IPS DF 4.7 (cell line): Measurements from ENCODE around the gene DIS3L2.
"Not testable (repeated sequence)": the region's sequence is repeated elsewhere in the genome, so short reads cannot be mapped to it uniquely, and the experiment has no call there.

Source experiments
- DNase-seq: peaks from one replicate; pipeline ENCODE4 v3.0.0-alpha.2; 2013; ENCODE audit warnings: low spot score; ENCODE audit errors: extremely low read depth

Gene DIS3L2

DNA sequence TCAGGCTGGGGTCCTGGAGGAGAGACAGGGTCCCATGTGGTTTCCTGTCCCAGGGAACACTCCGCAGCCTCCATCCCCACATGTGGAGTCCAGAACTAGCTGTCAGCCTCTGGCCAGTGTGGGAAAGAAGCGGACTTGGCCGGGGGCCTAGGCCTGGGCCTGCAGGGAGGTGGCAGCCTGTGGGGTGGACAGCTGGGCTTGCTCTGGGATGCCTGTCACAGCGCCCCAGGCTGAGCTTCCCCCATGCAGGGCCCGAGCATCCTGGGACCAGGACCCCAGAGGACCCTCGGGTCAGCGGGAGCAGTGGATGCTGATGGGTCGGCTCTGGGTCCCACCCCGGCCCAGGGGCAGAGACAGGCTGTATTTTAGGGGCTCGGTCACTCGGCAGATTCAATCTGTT lies 369.5 kb downstream of the DIS3L2 start:
- DNase-seq = not testable (repeated sequence)

DNA sequence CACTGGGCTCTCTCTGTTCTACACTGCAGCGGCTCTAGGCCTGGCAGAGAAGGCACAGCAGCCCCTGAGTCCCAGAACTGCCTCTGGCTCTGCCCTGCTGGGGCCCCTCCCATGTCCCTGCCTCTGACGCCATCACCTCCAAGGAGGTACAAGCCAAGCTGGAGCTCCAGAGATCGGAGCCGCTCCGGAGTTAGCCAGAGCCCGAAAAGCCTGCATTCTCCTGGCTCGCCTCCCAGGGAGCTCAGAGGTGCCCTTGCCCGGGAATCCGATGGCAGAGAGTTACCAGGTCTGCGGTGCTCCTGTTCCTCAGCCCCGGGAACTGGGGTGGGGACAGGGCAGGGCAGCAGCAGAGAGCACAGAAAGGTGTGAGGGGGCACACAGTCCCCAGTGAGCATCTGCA lies 370.1 kb downstream of the DIS3L2 start:
- not testable (repeated sequence) for DNase-seq

DNA sequence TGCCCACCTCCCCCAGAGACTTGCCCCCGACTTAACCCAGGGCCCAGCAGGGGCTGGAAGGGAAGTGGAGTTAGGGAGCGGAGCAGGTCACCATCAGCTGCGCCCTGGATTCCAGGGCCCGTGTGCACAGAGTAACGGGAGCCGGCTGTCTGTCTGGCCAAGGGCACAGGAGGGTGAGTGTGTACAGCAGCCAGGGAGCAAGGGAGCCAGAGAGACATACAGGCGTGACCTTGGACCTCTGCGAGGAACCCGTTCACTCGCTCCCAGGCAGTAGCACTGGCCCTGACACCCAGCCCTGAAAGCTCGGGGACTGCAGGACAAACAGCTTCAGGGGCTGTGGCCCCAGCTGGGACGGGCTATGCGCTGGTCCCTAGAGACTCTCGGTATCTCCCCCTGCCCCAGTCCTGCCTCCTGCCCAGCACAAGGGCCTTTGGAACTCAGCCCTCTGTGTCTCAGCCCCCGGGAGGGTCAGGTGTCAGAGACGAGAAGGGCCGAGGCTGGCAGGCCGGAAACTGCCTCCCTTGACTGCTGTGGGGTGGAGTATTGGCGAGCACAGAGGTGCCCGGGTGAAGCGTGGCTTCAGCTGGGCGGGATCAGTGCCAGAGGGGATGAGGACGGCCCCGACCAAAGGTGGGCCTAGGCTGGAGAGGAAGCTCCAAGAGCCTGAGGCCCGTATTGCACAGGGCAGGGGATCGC lies 370.9 kb downstream of the DIS3L2 start:
- not testable (repeated sequence) for DNase-seq

DNA sequence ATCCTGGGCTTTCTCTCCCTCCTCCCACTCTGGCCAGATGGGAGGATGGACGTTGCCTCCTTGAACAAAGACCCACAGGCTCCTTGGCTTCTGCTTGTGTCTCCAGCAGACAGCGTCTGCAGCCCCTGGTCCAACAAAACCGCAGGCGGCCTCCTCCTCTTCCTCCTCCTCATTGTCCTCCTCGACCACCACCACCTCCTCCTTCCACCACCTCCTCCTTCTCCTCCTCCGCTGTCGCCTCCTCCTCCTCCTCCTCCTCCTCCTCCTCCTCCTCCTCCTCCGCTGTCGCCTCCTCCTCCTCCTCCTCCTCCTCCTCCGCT lies 371.4 kb downstream of the DIS3L2 start:
- no peak for DNase-seq

DNA sequence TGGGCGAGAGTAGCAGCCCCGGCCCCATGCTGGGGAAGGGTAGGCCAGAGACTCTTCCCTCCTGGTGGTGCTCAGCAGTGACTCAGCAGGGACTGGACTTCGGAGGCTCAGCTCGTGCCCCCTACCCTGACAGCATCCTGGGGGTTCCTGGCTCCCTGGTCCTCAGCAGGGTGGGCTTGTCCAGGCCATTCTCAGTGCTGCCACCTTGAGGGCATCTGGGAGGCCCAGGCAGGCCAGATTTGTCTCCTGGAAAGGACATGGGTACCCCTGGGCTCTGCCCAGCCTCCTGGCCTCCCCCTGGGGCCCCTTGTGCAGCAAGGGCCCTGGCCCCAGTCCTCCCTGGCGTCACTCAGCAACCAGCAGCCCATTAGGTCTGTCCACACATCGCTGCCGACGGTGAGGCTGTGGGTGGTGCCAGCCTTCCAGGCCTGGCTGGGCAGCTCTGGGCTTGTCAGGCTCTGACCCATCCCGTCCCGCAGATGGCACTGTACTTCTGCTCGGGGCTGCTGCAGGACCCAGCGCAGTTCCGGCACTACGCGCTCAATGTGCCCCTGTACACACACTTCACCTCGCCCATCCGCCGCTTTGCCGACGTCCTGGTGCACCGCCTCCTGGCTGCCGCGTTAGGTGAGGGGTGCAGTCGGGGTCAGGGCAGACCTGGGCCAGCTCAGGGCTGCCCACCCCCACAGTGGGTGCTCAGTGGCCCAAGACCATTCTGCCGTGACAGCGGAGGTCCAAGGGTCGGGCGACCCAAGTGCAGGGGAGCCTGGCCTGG lies 372.0 kb downstream of the DIS3L2 start:
- DNase-seq = no peak

DNA sequence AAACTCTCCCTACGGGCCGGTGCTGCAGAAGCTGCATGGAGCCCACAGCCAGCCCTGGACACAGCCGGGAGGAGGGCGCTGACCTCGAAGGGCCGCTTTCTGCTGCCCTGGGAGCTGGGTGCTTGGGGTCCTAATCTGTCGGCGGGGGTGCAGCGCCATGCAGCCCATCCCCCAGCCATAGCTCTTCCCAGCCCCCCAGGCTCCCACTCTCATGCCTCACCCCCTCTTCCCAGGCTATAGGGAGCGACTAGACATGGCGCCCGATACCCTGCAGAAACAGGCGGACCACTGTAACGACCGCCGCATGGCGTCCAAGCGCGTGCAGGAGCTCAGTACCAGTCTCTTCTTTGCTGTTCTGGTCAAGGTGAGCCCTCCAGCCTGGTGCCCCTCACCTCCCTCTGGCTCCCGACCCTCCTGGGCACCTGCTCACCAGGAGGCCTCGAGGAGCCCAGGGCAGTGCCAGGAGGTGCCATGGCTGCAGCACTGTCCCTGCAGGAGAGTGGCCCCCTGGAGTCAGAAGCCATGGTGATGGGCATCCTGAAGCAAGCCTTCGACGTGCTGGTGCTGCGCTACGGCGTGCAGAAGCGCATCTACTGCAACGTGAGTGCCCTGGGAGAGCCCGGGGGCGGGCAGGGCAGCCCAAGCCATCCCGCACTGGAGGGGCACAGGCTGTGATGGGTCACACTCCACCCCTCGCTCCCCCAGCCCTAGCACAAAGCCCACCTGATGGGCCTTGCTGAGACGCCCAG lies 372.8 kb downstream of the DIS3L2 start:
- DNase-seq = not testable (repeated sequence)

DNA sequence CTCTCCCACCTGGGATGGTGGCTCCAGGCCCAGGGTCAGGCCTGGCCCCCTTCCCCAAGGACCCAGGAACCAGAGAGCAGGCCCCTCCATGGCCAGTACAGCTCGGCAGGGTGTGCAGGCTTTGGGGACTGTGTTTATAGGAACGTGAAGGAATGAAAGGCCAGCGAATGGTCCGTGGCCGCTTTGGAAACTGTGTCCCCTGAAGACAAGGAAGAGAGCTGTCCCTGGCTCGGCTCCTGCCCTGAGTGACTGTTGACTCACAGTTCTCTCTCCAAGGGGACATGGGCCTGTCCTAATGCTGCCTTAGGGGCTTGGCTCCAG lies 373.3 kb downstream of the DIS3L2 start:
- DNase-seq = not testable (repeated sequence)

DNA sequence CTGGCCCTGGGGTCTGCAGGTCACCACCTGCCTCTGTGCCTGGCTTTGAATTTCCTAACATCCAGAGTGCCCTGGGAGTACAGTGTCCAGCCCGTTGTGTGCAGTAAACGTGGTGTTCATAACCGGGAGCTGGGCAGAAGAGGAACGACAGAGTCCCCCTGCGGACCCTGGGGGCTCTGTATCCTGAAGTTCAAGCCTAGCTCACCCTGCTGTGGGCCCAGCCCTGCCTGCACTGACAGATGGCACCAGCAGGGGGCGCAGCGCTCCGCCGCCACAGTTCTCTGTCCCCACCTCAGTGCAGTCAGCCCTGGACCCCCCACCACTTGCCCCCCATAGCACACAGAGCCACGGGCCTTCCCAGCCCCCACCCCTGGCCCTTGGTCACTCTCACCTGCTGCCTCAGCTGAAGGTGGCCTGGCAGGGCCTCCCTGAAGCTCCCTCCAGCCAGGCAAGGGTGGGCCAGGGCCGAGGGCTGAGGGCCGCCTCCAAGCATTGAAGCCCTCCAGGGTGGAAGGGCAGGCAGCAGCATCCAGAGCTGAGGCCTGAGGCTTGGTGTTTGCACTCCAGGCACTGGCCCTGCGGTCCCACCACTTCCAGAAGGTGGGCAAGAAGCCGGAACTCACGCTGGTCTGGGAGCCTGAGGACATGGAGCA lies 373.8 kb downstream of the DIS3L2 start:
- DNase-seq = not testable (repeated sequence)

DNA sequence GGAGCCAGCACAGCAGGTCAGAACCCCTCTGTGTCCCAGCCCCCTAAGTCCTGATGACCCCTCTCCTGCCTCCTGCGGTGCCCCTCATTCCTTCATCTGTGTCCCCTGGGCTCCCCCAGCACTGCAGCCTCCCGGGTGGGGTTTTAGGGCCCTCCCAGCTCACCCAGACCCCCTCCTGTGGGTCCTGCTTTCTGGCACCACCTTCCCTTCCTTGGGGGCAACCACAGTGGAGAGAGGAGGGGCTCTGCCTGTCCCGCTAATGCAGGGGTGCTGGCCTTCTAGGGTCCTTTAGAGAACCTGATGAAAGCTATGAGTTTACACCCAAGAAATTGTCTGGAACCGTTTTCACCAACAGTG lies 374.3 kb downstream of the DIS3L2 start:
- DNase-seq = no peak

DNA sequence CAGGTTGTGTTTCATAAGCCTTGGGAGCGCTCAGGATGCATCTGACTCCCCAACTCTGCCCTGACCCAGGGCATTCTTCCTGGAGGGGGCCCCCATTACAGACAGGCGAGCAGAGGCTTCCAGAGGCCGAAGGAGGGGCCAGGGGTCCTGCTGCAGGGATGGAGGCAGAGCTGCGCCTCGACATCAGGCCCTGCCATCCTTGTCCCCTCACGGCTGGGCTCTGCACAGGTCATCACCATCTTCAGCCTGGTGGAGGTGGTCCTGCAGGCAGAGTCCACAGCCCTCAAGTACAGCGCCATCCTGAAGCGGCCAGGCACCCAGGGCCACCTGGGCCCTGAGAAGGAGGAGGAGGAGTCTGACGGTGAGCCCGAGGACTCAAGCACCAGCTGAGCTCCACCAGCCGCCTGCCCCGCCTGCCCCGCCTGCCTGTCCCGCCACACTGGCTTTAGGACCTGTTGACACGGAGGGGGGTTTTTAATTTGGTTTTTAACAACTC lies 374.8 kb downstream of the DIS3L2 start:
- DNase-seq = no peak

DNA sequence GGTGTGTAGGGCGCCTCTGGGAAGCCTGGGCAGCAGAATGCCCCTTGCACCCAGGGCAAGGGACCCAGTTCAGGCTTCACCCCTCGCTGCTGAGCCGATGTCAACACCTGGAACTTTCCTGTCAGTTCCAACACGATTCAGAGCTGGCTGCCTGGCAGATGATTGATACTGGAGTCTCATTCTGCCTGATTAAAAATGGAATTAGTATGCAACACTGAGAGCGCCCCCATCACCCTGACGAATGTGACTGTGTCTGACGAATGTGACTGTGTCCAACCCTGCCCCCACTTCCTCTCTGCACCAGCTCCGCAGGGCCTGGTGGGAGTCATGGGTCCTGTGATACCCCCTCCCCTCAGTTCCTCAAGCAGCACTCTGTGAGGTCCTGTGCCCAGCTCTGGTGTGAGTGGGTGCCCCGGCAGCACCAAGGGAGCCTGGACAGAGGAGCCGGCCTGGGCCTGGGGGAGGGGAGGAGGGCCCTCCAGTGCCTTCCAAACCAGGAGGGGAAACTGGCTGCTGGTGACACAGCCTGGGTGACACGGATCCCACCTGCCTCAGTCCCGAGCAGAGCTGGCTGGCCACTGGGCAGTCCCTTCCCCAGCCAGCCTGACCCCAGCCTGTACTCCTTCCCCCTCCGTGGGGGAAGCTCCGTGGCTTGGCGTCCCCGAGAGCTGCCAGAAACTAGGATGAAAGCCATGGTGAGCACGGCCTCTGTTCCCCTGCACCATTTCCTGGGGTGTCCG lies 375.6 kb downstream of the DIS3L2 start:
- no peak for DNase-seq

DNA sequence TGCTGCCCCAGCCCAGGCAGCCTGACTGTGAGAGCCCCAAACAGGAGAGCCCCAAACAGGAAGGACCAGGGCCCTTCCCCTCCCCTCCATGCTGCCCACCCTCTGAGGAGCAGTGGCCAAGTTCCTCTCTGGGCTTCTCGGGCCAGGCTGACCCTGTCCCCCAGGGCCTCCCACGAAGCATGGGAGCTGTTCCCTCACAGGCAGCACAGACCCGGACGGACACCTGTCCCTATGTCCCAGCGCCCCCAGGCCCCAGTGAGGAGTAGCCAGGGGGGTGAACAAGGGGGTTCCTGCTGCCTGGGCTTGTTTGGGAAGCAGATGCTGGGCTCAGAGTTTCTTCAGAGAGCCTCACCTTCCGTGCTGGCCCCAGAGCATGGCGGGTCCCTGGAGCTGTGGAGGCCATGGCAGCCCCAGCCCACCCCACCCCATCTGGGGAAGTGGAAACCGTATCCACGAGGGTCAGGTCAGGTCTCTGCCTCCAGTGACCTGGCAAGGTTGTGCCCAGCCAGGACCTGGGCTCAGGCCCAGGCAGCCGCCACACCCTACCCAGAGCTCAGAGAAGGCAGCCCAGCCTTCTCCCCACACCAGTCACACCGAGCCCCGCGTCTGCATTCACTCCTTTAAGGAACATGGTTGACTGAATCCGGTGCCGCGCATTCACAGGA lies 376.7 kb downstream of the DIS3L2 start:
- DNase-seq = not testable (repeated sequence)

DNA sequence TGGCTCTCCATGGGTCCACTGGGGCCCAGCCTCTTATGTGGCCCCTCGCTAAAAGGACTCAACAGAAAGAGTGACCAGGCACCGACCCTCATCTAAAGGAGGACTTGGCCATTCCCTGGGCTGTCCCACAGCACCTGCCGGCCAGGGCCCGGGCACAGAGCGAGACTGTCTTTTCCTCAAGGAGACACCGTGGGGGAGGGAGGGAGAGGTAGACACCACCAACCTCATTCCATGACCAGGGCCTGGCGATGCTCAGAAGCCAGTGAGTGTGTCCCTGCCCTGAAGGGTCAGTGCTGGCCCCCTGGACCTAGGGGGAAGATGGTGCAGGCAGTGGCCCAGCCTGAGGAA lies 377.2 kb downstream of the DIS3L2 start:
- no peak for DNase-seq

DNA sequence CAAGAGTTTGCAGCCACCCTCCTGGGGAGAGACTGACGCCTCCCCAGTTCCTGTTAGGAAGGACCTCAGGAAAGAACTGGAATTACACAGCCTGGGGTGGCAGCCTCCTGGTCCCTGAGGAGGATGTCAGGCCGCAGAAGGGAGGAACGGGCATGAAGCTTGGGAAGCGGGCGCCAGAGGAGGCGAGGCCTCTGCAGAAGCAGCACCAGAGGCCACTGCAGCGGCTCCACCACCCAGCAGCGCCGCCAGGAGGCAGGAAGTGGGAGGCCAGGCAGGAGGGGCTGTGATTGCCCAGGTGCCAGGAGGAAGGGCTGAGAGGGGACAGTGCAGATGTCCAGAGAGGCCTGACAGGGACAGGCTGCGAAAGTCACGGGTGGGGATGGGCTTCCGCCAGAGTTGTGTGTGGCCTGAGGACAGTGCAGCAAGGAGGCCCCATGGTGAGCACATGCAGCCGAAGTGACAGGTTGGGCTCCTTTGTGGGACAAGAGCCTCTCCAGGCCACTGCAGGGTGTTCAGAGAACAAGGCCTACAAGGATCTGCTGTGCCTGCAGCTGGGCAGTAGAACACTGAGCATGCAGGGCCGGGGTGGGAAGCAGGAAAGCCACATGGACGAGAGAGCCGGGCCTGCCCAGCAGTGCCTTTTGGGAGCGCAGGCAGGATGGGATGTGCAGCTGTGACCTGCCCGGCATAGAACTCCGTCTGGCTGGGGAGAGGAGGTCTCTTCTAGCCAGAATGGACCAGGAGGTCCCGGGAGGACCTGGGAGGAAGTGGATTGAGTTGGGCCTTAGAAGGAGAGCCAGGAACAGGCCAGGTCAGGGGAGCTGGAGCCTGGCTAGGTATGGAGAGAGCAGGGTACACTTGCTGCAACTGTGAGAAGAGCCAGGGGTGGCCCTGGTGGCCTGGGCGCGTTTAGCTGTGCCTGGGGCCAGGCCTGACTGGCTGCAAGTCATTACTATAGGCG lies 377.9 kb downstream of the DIS3L2 start:
- DNase-seq = no peak

DNA sequence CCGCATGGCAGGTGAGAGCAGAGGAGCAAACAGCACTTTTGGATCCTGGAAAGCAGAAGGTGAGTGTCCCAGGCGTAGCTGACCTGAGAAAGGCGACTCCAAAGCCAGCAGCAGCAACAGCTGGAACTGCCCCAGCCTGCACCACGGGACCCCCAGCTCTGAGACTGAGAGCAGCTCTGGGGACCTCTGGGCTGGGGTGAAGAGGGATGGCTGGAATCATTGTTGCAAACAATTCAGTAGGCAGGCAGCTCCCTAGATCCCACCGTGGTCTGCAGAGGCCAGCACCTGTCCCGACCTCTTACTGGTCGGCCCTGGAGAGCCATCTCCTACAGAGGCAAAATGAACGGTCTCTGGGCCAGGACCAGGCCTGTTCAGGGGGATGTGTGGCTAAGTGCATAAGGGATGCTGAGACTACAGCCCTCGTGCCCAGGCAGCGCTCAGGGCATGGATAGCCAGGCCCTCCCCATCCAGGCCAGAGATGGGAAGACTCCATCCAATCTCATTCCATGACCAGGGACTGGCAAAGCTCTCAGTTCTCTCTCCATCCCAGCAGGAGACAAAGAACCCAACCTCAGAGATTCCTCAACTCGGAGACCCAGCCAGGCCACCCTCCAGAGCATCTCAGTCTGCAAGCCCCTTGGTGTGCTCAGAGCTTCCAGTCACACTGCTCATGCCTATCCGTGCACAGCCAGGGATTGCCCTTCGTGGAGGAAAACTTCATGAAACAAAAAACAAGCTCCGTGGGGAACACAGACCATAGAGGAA lies 378.8 kb downstream of the DIS3L2 start:
- DNase-seq = no peak

DNA sequence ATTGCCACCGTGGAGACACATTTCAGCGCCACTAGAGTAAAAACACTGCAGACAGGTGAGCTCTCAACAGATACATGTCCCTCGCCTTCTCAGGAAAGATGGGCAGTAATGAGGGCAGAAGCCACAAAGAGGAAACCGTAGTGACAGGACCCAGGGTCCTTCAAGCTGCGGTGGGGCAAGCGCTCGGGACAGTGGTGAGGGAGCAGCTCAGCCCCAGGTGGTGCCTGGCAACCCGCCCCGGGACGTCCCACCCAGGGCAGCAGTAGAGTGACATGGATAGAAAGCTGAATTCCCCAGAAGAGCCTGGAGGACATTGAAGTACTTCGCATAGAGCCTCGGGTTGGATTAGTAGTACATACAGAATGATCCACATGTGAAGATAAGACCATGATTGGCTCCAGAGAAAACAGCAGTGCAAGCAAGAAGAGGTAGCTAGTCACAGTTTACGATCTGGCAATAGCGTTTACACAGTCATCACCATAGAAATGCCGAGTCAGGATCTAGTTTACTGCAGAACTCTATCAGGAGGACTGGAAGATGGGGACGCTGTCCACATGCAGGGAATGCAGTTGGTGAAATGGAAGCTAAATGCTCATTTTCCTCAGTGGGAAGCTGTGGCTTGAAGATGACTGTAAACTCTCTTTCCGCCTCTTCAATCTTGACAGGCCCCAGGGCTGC lies 379.7 kb downstream of the DIS3L2 start:
- DNase-seq = no peak

DNA sequence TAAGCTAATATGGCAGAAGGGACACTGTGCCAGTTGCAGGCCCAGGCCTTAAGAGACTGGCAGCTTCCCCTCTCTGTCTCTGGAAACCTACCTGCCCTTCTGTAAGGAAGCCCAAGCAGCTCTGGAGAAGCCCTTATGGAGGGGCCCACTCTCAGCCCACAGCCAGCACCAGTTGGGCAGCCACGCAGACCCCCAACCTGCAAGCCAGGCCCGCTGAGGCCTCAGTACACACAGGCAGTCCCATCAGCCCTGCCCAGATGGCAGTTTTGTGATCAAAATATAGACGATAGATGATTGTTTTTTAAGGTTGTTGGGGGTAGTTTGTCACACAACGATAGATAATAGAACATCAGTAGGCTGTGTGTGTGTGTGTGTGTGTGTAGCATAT lies 380.2 kb downstream of the DIS3L2 start:
- no peak for DNase-seq
